ENCODE data around the gene MATCAP1. TPM values are rescaled to one million over a fixed set of nuclear protein-coding genes. Genes with fewer than 3 reads are reported as not detected.

MATCAP1 gene
- total and polyA plus RNA-seq, 2 of the 8 experiments (the other 6 are each of a cell fraction or from before 2014, with no cell fraction given) = 22.9 to 27.5 TPM

DNA sequence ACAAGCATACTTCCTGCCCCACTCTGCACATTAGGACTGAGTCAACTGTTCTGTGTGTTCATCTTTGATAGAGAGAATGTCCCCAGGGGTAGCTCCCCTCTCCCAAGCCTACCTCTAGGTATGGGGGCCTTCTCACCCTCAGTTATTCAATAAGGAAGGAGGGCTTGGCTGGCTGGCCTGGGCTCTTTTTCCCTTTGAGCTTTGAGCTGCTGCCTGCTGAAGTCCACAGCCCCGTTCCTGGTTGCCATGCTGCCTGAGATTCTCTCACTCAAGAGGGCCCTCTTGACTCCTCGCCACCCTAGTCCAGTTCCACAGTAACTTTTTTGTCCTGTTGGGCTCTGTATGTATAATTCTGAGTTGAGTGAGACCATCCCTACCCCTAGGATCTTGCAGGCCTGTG lies 38.0 kb downstream of the MATCAP1 start (continued):
- TF ChIP-seq GABPA (IDR thresholded peaks at IDR 0.05; ENCODE audit: borderline replicate concordance, insufficient read depth, low read length) (no peak), EGR1 (IDR thresholded peaks at IDR 0.05; ENCODE audit: borderline replicate concordance, low read depth, low read length) (no peak), RAD21 (IDR thresholded peaks at IDR 0.05 in 1 of 2, conservative IDR thresholded peaks at IDR 0.05 in 1 of 2; ENCODE audit: low read depth in 2 of 2, low read length in 2 of 2) (no peak)
